Measurements from ENCODE around the gene ZNF423. TPM values are rescaled to one million over a fixed set of nuclear protein-coding genes. Genes with fewer than 3 reads are reported as not detected.

The ZNF423 gene
- total RNA-seq, 1 experiment from 2014 or later, result not detected

- intact Hi-C loops (cut with micrococcal nuclease; ENCODE audit: unreplicated experiment), result no loop called here
- CTCF ChIA-PET, result no interaction called here
- no TSS peak for BruUV-seq (replicated peaks)
Observed at GRCh38 chr16:49441366-49441780, 414.5 kb downstream of the ZNF423 start.

GRCh38 chr16:49440156-49441065, 415.5 kb downstream of the ZNF423 start:
- Mint-ChIP-seq H3K4me1 (ENCODE audit: low read depth, unreplicated experiment) (no peaks in the 10 kb centered on the region), H3K9me3 (ENCODE audit: low read depth, unreplicated experiment) (no peaks in the 10 kb centered on the region), H3K4me3 (ENCODE audit: low read depth, unreplicated experiment) (no peak overlapping the region), H3K27me3 (ENCODE audit: unreplicated experiment) (peaks cover 92% of the 10 kb centered on the region), H3K27ac (ENCODE audit: unreplicated experiment) (no peak overlapping the region), H3K36me3 (ENCODE audit: insufficient read depth, unreplicated experiment) (no peaks in the 10 kb centered on the region)
- CTCF ChIA-PET, result no interaction called here
- no peak for TF ChIP-seq CTCF (IDR thresholded peaks at IDR 0.05; ENCODE audit: unreplicated experiment)
- BruUV-seq (replicated peaks), result no TSS peak
- no peak for DNase-seq
- intact Hi-C loops (cut with micrococcal nuclease; ENCODE audit: unreplicated experiment), result no loop called here

More at GRCh38 chr16:49441366-49441780, 414.5 kb downstream of the ZNF423 start:
- no peak for DNase-seq
- no peak overlapping the region for H3K4me3 Mint-ChIP-seq (ENCODE audit: low read depth, unreplicated experiment)
- no peaks in the 10 kb centered on the region for H3K9me3 Mint-ChIP-seq (ENCODE audit: low read depth, unreplicated experiment)
- H3K36me3 Mint-ChIP-seq (ENCODE audit: insufficient read depth, unreplicated experiment), result no peaks in the 10 kb centered on the region
- no peak overlapping the region for H3K27ac Mint-ChIP-seq (ENCODE audit: unreplicated experiment)
- H3K27me3 Mint-ChIP-seq (ENCODE audit: unreplicated experiment), result peaks cover 91% of the 10 kb centered on the region
- H3K4me1 Mint-ChIP-seq (ENCODE audit: low read depth, unreplicated experiment), result no peaks in the 10 kb centered on the region
- peak; percentile 20 for TF ChIP-seq CTCF (IDR thresholded peaks at IDR 0.05; ENCODE audit: unreplicated experiment)

GRCh38 chr16:49439676-49440075, 416.2 kb downstream of the ZNF423 start:
- no peak overlapping the region for H3K4me3 Mint-ChIP-seq (ENCODE audit: low read depth, unreplicated experiment)
- TF ChIP-seq CTCF (IDR thresholded peaks at IDR 0.05; ENCODE audit: unreplicated experiment), result no peak
- intact Hi-C loops (cut with micrococcal nuclease; ENCODE audit: unreplicated experiment), result no loop called here
- no peaks in the 10 kb centered on the region for H3K36me3 Mint-ChIP-seq (ENCODE audit: insufficient read depth, unreplicated experiment)
- no TSS peak for BruUV-seq (replicated peaks)
- CTCF ChIA-PET, result no interaction called here
- no peaks in the 10 kb centered on the region for H3K4me1 Mint-ChIP-seq (ENCODE audit: low read depth, unreplicated experiment)
- no peak overlapping the region for H3K27ac Mint-ChIP-seq (ENCODE audit: unreplicated experiment)
- H3K27me3 Mint-ChIP-seq (ENCODE audit: unreplicated experiment), result peaks cover 92% of the 10 kb centered on the region
- no peak for DNase-seq
- no peaks in the 10 kb centered on the region for H3K9me3 Mint-ChIP-seq (ENCODE audit: low read depth, unreplicated experiment)

DNA sequence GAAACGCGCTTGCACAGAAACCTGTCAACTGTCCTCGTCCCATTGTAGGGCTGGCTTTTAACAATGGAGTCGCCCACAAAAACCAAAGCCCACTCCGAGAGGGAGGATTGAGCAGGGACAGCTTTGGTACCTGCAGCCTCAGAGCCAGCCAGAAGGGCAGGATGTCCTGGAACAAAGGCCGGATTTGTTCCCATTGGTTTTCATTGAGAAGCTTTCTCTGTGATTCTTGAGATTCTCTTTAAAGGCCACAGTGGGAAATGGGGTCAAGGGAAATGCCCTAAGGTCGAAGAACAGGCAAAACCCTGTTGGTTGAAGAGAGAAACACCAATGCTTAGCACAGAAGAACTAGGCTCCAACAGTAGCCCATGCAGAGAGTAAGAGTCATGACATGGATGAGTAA, 416.9 kb downstream of the ZNF423 start:
- Mint-ChIP-seq H3K27ac (ENCODE audit: unreplicated experiment) (no peak overlapping the region), H3K9me3 (ENCODE audit: low read depth, unreplicated experiment) (no peaks in the 10 kb centered on the region), H3K27me3 (ENCODE audit: unreplicated experiment) (peaks cover 92% of the 10 kb centered on the region), H3K4me3 (ENCODE audit: low read depth, unreplicated experiment) (no peak overlapping the region), H3K4me1 (ENCODE audit: low read depth, unreplicated experiment) (no peaks in the 10 kb centered on the region), H3K36me3 (ENCODE audit: insufficient read depth, unreplicated experiment) (no peaks in the 10 kb centered on the region)
- DNase-seq, result no peak
- intact Hi-C loops (cut with micrococcal nuclease; ENCODE audit: unreplicated experiment), result no loop called here
- no TSS peak for BruUV-seq (replicated peaks)
- CTCF ChIA-PET, result no interaction called here
- no peak for TF ChIP-seq CTCF (IDR thresholded peaks at IDR 0.05; ENCODE audit: unreplicated experiment)

Other genes with a start within 250 kb of the ZNF423 start
- 21.8 and 23.2 TPM in 2 replicates for gene CNEP1R1, start 169.1 kb upstream of the ZNF423 start, total RNA-seq (2022)
- 27.3 and 28.3 TPM in 2 replicates for gene HEATR3, start 209.9 kb upstream of the ZNF423 start, total RNA-seq (2022)

Measured in Calu3 (cell line).